Coronary artery (tissue), 2 donors: ENCODE results near the gene DHRS11.
A peak's percentile ranks its signal among the peaks of the same experiment; 100 is the strongest.

Experiments
- DNase-seq: peaks from one replicate; pipeline ENCODE4 v3.0.0-alpha.2; 2017; ENCODE audit warnings: low spot score
- H3K27ac ChIP-seq, 2 donors: fragments of 200-600 bp; sonication (generic); one replicate each; pipeline ENCODE4 v1.5.1; 2016 to 2019
- H3K4me3 ChIP-seq: fragments of 200-600 bp; sonication (generic); 2 replicates; pipeline ENCODE4 v1.5.1; 2016; ENCODE audit warnings: mild to moderate bottlenecking, moderate library complexity
- TF ChIP-seq, protein P1 (sequence below): fragments of 200-600 bp; sonication (generic); IDR thresholded peaks from one replicate; pipeline ENCODE4 v1.5.1; 2019; ENCODE audit warnings: antibody characterized with exemption

Gene DHRS11

DNA sequence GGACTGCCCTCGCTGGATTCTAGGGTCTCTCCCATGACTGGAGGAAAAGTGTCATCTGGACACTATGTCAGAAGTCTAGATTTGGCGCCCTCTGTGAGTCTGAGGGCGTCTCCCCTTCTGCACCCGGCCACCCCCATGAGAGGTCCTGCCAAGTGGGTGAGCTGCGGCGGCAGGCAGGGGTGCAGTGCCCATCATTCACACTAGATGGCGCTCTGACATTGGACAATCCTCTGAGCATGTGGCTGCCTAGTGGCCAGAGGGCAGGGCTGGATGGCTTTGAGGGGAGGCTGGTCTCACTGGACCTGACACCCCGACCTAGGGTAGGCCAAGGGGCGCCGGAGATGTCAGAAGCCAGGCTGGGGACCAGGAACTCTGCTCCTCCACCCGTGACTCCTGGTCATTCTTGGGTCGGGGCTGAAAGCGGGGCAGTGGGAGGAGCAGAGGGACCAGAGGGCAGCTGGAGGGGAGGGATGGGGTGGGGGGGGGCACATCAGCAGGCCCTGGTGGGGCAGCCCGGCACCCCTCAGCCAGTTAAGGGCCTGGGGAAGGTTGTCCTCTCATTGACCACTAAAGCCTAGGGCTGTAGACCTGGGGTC, 37.7 kb downstream of the DHRS11 start:
- Histone ChIP-seq H3K27ac (no peak overlapping the region), H3K4me3 (no peak overlapping the region)
- TF ChIP-seq, protein P1, sequence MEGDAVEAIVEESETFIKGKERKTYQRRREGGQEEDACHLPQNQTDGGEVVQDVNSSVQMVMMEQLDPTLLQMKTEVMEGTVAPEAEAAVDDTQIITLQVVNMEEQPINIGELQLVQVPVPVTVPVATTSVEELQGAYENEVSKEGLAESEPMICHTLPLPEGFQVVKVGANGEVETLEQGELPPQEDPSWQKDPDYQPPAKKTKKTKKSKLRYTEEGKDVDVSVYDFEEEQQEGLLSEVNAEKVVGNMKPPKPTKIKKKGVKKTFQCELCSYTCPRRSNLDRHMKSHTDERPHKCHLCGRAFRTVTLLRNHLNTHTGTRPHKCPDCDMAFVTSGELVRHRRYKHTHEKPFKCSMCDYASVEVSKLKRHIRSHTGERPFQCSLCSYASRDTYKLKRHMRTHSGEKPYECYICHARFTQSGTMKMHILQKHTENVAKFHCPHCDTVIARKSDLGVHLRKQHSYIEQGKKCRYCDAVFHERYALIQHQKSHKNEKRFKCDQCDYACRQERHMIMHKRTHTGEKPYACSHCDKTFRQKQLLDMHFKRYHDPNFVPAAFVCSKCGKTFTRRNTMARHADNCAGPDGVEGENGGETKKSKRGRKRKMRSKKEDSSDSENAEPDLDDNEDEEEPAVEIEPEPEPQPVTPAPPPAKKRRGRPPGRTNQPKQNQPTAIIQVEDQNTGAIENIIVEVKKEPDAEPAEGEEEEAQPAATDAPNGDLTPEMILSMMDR: peak; percentile 95
- no peak for DNase-seq

DNA sequence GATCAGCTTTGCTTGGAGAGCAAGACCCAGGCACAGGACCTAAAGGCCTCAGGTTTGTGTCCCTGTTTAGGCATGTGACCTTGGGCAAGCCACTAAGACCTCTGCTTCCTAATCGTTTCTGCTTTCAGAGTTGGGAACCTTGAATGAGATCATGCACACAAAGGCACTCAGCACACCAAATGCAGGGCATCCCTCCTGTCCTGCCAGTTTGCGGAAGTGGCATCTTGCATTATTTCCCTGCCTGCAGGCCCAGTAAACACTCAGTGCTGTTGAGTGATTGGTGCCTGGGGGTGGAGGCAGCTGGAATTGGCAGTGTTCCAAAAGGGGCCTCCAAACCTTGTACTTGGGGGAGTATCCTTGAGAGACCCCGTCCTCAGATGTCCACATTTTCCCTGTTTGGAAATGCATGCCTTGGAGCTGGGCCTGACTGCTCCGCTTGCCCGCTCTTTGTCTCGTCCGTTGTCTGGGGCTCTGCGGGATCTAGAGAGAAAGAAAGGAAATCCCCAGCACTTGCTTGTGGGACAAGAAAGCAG, 38.4 kb downstream of the DHRS11 start:
- no peak overlapping the region for H3K4me3 ChIP-seq
- no peak for DNase-seq
- H3K27ac ChIP-seq: no peak overlapping the region
- TF ChIP-seq, protein P1: no peak

DNA sequence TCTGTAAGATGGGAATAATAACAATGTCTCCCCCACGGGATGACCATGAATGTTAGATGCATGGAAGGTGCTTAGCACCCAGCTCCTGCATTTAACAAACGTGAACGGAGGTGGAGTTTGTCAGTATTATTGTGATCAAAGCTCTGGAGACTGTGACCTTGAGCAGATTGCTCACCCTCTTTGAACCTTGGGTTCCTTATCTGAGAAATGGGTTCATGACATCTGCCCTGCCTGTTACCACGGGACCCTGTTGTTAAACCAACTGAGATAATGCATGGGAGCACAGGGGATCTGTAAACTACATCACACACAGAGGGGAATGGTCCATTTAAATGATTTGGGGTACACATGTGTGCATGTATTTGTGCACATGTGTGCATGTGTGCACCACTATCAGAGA, 39.3 kb downstream of the DHRS11 start:
- TF ChIP-seq, protein P1: no peak
- no peak for DNase-seq
- H3K27ac ChIP-seq: no peak overlapping the region
- H3K4me3 ChIP-seq: no peak overlapping the region

DNA sequence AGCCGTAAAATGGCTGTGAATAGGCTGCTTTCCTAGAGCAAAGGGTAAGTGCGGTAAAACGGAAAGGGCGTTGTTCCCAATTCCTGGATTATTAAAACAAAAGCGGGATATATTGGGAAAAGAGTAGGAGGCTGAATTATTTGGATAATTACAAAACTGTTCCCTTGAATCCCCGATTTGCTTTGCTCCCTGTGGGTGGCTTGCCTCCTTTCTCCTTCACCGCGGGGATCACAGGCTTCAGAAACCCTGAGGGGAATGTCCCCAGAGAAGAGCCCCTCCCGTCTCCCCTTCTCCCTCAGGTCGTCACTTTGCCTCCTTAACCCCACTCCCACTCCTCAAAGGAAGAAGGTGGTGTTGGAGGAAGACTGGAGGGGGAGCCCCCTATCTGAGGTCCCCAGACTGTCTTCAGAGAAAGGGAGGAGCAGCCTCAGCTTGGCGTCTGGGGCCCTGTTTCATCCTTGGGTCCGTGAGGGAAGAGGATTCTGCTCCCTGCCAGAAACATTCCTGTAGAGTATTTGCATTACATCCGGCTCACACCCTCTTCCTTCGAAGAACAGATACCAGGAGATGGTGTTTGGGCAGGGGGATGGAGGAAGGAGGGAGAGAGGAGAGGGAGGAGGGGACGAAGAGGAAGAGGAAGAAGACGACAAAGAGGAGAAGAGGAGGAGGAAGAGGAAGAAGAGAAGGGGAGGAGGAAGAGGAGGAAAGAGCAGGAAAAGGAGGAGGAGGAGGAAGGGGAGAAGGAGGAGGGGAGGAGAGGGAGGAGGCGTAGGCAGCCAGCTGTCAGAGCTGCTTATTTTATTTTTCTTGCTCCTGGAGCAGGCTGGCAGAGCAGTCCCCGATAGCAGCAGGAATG, 41.5 kb downstream of the DHRS11 start:
- H3K27ac ChIP-seq: no peak overlapping the region
- no peak for DNase-seq
- H3K4me3 ChIP-seq: no peak overlapping the region
- TF ChIP-seq, protein P1: no peak

DNA sequence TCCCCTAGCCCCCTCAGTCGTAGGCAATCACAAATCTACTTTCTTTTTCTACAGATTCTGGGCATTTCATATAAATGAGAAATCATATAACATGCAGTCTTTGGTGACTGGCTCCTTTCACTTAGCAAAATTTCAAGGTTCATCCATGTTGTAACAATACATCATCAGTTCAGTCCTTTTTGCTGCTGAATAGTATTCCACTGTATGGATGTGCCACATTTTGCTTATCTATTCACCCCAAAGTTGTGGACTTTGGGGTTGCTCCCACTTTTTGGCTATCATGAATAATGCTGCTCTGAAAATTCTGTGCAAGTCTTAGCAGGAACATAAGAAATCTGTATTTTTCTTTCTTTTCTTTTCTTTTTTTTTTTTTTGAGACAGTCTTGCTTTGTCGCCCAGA, 48.7 kb downstream of the DHRS11 start:
- Histone ChIP-seq H3K4me3 (no peak overlapping the region), H3K27ac (no peak overlapping the region)
- no peak for DNase-seq
- TF ChIP-seq, protein P1: no peak

DNA sequence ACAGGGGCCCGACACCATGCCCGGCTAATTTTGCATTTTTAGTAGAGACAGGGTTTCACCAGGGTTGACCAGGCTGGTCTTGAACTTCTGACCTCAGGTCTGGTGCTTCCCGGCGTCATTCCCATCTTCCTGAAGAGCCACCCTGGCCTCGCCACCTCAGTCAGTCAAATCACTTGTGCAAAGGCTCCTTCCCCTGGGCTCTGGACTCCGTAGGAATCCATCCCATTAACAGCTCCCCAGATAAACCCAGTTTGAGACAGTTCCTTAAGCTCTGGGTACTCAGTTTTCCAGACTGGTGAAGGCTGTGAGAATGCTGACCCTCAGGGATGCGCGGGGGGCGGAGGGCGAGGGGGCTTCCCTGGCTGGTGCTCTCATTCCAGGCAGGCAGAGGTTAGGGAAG, 49.2 kb downstream of the DHRS11 start:
- DNase-seq: no peak
- TF ChIP-seq, protein P1: no peak
- peak overlapping the region; percentile 71 for H3K4me3 ChIP-seq
- H3K27ac ChIP-seq: no peak overlapping the region
